Measurements from ENCODE around the gene C1D.
"Not testable (repeated sequence)": the region's sequence is repeated elsewhere in the genome, so short reads cannot be mapped to it uniquely, and the experiment has no call there.

The C1D gene

DNA sequence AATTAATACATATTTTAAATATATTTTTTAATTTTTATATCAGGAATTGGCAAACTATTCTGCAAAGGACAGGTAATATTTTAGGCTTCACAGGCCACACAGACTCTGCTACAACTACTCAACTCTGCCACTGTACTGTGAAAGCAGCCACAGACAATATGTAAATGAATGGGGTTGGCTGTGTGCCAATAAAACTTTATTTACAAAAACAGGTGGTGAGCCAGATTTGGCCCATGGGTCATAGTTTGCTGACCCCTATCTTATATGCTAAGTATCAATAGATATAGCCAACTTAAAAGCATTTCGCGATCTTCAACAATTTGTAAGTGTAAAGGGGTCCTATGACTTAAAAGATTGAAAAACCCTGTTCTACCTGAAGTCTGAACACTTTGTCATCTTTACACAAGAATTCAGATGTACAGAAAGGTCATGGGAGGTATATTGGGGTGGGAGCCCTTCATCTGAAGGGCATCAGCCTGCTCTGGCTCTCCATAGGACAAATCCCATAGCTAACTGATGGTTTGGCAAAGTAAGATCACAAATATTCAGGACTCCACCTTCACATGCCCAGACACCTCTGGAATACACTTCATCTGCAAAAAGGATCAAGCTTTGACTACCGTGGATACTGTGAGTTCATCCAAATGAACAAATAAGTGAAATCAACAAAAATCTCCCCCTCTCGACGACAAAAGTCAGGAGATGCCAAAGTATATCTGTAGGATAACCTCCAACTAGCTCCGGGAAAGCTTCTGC lies 65.9 kb downstream of the C1D start:
- Histone ChIP-seq H3K9me3 (ENCODE audit: control insufficient read depth in 1 of 2, low read length in 2 of 2) (no peaks in the 10 kb centered on the region), H3K36me3 (ENCODE audit: control insufficient read depth in 1 of 2, insufficient read depth in 2 of 2, low read length in 2 of 2) (no peaks in the 10 kb centered on the region), H3K4me1 (ENCODE audit: control insufficient read depth in 1 of 2, insufficient read depth in 2 of 2, low read length in 2 of 2) (no peaks in the 10 kb centered on the region), H3K27me3 (ENCODE audit: low read depth, low read length) (no peaks in the 10 kb centered on the region), H3K27ac (ENCODE audit: low read length) (no peak overlapping the region), H3K4me3 (ENCODE audit: low read depth in 1 of 2, low read length in 2 of 2) (no peak overlapping the region)

- H3K9me3 ChIP-seq (ENCODE audit: control insufficient read depth in 1 of 2, low read length in 2 of 2): no peaks in the 10 kb centered on the region
- H3K27me3 ChIP-seq (ENCODE audit: low read depth, low read length): no peaks in the 10 kb centered on the region
- no peaks in the 10 kb centered on the region for H3K4me1 ChIP-seq (ENCODE audit: control insufficient read depth in 1 of 2, insufficient read depth in 2 of 2, low read length in 2 of 2)
Observed at GRCh38 chr2:67994716-67995115, 68.1 kb downstream of the C1D start.

GRCh38 chr2:67994069-67994468 lies 68.7 kb downstream of the C1D start:
- not testable (repeated sequence) for H3K4me1 ChIP-seq (ENCODE audit: control insufficient read depth in 1 of 2, insufficient read depth in 2 of 2, low read length in 2 of 2); H3K36me3 ChIP-seq (ENCODE audit: control insufficient read depth in 1 of 2, insufficient read depth in 2 of 2, low read length in 2 of 2); H3K4me3 ChIP-seq (ENCODE audit: low read depth in 1 of 2, low read length in 2 of 2); H3K27me3 ChIP-seq (ENCODE audit: low read depth, low read length); H3K27ac ChIP-seq (ENCODE audit: low read length); H3K9me3 ChIP-seq (ENCODE audit: control insufficient read depth in 1 of 2, low read length in 2 of 2)

More at GRCh38 chr2:67994716-67995115, 68.1 kb downstream of the C1D start:
- Histone ChIP-seq H3K36me3 (ENCODE audit: control insufficient read depth in 1 of 2, insufficient read depth in 2 of 2, low read length in 2 of 2) (no peaks in the 10 kb centered on the region), H3K27ac (ENCODE audit: low read length) (no peak overlapping the region), H3K4me3 (ENCODE audit: low read depth in 1 of 2, low read length in 2 of 2) (no peak overlapping the region)

- Histone ChIP-seq H3K36me3 (ENCODE audit: control insufficient read depth in 1 of 2, insufficient read depth in 2 of 2, low read length in 2 of 2) (no peaks in the 10 kb centered on the region), H3K4me1 (ENCODE audit: control insufficient read depth in 1 of 2, insufficient read depth in 2 of 2, low read length in 2 of 2) (no peaks in the 10 kb centered on the region)
Observed at GRCh38 chr2:67993329-67993728, 69.5 kb downstream of the C1D start.

GRCh38 chr2:67991456-67991855 lies 71.3 kb downstream of the C1D start:
- no peaks in the 10 kb centered on the region for H3K36me3 ChIP-seq (ENCODE audit: control insufficient read depth in 1 of 2, insufficient read depth in 2 of 2, low read length in 2 of 2)
- H3K9me3 ChIP-seq (ENCODE audit: control insufficient read depth in 1 of 2, low read length in 2 of 2): no peaks in the 10 kb centered on the region
- H3K4me1 ChIP-seq (ENCODE audit: control insufficient read depth in 1 of 2, insufficient read depth in 2 of 2, low read length in 2 of 2): no peaks in the 10 kb centered on the region
- no peak overlapping the region for H3K27ac ChIP-seq (ENCODE audit: low read length)
- H3K27me3 ChIP-seq (ENCODE audit: low read depth, low read length): no peaks in the 10 kb centered on the region
- no peak overlapping the region for H3K4me3 ChIP-seq (ENCODE audit: low read depth in 1 of 2, low read length in 2 of 2)

More at GRCh38 chr2:67993329-67993728, 69.5 kb downstream of the C1D start:
- Histone ChIP-seq H3K27ac (ENCODE audit: low read length) (no peak overlapping the region), H3K27me3 (ENCODE audit: low read depth, low read length) (no peaks in the 10 kb centered on the region), H3K4me3 (ENCODE audit: low read depth in 1 of 2, low read length in 2 of 2) (no peak overlapping the region), H3K9me3 (ENCODE audit: control insufficient read depth in 1 of 2, low read length in 2 of 2) (no peaks in the 10 kb centered on the region)
